Frontal cortex (tissue), 4 donors: Measurements from ENCODE around the gene FTH1. TPM values are rescaled to one million over a fixed set of nuclear protein-coding genes. Genes with fewer than 3 reads are reported as not detected.

Experiments used
- DNase-seq, 2 donors: peaks; one replicate each; pipeline ENCODE4 v3.0.0; 2012; ENCODE audit warnings: low spot score in 2 of 2
- FAIRE-seq: peaks from 2 replicates; lab custom pipeline; 2012; peaks lifted over from hg19 to GRCh38; lab: Jason Lieb, UNC
- small RNA-seq: library from RNA; depleted of rRNA; stranded (forward); fragments of <200 nt; gene quantifications from one replicate; pipeline ENCODE3, GENCODE V24; 2014
- total RNA-seq: library from RNA; depleted of rRNA; stranded (reverse); fragments of >200 nt; gene quantifications from one replicate; pipeline ENCODE4 v1.2.3, GENCODE V29; 2014
- donor health status: control.
- donor health status: control.
- donor health status: control.

The FTH1 gene
- total RNA-seq, 1 donor from 2014 or later = 254 TPM

DNA sequence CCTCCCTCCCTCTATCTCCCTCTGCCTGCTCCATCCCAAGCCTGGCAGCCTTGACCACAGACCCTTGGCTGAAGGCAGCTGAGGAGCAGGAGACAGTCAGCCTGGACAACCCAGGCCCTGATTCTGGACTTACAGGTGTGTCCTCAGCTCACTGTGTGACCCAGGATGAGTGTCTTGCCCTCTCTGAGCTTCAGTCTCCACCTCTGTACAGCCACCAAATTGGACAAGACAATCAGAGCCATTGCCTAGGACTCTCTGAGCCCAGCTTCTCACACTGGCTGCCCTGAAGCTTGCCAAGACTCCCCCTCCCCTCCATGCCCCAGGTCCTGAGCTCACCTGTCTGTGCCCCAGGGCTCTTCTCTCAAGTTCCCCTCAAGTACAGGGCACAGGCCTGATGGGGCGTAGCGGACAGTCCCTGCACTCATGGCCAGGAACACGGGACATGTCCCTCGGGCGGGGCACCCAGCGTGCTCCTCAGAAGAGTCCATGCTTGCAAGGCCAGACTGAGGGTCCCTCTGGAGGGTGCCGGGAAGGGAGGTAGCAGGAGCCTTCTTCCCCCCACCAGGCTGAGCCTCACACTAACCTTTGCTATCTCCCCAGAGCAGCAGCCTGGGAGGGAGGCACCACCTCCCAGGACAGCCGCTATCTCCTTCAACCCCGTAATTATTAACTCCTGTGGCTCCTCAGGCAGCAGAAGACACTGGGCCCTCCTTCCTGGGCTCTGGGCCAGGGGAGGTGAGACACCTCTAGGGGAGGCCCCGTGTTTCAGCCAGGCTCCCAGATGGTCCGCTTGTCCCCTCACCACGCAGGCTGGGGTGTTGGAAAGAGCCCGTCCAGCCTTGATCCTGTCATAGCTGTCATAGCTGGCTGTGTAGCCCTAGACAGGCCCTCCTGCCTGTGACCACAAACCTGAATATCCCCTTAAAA is 47.5 kb downstream of the FTH1 start:
- FAIRE-seq = no peak

DNA sequence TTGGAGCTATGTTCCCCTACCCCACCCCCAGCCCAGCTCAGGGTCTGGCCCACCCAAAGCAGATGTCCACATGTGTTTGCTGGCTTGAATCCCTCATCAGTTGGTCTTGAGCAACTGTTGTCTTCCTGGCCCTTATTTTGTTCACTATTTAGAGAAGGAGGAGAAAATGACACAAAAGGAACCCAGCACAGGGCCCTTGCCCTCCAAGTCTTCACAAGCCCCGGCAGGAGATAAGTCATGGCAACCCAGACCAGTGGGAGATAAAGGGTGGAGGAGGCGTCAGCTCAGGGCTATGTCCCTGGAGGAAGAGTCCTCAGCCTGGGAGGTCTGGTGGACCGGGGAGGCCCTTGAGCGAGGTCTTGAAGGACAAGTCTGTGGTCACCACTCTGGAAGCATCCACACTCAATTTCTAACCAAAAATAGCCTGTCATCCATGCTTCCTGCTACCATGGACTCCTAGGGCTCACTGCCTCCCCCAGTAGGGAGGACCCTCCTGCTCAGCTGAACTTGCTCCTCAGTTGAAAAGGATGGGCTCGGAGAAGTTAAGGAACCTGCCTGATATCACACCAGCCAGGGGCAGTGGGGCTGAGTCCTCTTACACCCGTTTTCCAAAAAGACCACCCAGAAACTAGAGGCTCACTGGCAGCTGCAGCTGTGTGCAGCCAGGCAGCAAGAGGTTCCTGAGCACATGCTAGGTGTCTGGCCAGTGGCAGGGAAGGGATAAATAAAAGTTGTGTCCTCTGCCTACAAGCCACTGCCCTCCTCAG is 48.3 kb downstream of the FTH1 start:
- DNase-seq = peak; percentile 6 to 17
- no peak for FAIRE-seq

More for the DNA sequence above, 47.5 kb downstream of the FTH1 start:
- DNase-seq = no peak

DNA sequence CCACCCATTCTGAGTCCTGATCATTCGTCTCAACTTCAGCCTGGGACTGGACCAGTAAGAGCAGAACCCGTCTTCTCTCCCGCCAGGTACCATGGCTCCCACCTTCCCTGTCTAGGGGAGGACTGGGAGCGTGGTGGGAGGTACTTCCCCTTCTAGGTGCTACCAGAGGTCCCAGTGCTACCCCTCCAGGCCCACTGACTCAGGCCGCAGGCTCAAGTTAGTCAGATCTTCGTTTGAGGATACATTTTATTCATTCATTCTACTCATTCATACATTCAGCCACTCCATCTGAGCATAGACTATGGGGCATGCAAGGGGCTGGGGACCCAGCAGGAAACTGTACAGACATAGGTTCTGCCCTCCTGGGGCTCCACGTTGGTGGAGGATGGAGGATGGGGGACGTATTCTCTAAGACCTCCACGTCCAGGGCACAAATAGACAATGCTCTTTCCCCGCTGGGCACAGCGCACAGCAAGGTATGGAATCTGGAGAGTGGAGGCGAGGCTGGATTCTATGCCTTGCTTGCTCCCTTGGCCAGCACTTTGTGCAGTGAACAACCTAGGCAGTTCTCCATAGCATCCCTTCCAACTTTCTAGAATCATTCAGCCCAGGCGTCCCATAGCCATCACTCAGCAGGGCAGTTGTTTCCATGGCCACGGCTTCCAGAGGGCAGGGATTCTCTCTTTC is 49.0 kb downstream of the FTH1 start:
- peak in 1 of 2 donors; percentile 28 for DNase-seq
- FAIRE-seq = no peak

DNA sequence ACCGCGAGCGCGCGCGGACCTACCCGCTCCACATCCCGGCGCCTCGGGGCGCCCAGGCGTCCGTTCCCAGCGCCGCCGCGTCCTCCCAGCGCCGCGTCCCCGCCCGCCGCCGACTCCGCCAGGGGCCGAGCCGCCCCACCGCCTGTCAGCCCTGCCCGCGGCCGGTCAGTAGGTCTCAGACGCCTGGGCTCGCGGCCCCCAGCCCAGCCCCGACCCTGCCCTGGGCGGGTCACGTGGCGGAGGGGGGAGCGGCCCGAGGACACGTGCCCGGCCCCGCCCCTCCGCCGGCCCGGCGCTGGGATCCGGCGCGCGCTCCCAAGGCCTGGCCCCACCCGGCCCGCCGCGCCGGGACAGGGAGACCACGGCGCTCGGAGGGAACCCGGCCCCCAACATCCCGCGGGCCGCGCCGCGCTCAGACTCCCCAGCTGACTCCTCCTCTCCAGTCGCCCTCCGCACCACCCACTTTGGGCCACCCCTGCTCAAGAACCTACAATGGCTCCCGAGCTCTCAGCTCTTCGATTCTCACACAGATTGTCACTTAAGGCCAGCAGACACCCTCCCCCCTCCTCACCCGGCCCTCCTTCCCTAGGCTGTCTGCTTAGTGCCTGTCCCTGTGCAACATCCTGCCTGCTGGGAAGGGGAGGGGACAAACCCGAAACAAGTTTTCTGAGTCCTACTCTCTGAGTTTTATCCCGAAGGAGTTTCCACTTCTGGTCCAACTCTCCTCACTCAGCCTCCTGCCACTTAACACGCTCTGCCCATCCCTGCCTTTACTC is 49.9 kb downstream of the FTH1 start, which contains the start of gene RAB3IL1:
TSS of gene RAB3IL1 (minus strand) at position 233 of the 776 bp plus-strand sequence. CDS start at position 34, 199 bp downstream.
- DNase-seq (peak; percentile 96), FAIRE-seq (no peak)

DNA sequence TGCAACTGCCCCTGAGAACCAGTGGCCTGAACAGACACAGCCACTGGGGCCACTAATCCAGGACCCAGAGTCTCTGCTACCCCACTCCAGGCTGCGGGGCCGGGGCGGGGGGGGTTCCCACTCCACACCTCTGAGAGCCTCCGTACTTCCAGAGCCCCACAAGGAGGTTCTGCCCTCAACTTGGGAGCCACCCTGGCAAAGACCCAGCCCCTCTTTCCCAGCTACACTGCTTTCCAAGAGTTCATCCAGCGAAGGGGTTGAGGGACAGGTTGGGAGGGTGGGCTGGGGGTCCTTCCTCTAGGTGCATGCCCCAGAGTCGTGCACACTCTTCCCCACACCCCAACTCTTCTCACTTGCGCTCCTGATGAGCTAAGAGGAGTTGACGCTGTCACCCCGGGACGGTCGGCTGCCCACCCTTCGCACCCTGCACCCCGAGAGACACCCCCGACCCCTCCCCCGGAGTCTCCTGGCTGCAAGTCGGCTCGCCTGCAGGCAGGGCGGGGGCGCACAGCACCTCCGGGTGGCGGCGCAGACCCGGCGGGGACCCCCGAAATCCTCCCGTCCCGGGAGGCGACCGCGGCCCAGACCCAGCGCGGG is 50.6 kb downstream of the FTH1 start:
- FAIRE-seq = no peak
- DNase-seq = peak; percentile 28 to 50

DNA sequence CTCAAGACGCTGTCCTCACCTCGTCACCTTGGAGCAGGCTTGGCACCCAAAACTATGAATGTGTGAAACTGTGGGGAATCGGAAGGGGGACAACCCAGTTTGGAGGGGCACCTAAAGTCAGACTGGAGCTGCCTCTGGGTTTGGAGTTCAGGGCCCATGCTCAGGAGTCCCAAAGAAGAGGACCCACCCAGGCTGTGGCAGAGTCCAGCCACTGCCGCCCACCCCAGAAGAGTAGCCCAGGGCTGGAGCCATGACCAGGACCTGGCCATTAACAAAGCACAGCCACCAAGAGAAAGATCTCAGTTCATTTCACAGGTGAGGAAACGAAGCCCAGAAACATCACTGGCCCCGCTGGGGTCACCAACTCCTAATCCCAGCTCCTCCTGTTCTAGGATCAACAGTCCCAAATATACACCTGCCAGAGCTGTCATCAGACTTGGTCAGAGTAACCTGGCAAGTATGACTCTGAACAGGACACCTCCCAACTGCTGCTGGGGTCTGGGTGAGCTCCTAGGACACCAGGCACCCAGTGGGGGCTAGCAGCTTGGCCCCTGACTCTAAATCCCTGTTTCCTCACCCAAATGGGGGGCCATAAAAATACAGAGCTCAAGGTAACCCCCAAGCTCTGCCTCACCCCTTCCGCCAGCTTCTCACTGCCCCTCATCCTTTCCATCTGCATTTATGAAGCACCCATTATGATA is 52.8 kb downstream of the FTH1 start:
- FAIRE-seq (no peak), DNase-seq (peak; percentile 12 to 14)

Small RNA genes within 50 kb of the gene (small RNA-seq; reads per million reads assigned to genes)
- gene RNU6-1243P = not detected

Other genes with a start within 250 kb of the FTH1 start
- gene MYRF, start 215.0 kb downstream of the FTH1 start, total RNA-seq = 0.82 TPM
- 62.4 TPM for gene TMEM258, start 175.0 kb downstream of the FTH1 start, total RNA-seq
- 15.9 TPM for gene FEN1, start 174.7 kb downstream of the FTH1 start, total RNA-seq
- 81.9 TPM for gene FADS1, start 150.6 kb downstream of the FTH1 start, total RNA-seq
- 121 TPM for gene FADS2, start 139.3 kb downstream of the FTH1 start, total RNA-seq
- 35.5 TPM for gene FADS3, start 76.1 kb downstream of the FTH1 start, total RNA-seq
- gene RAB3IL1, start 50.1 kb downstream of the FTH1 start, total RNA-seq = 1.6 TPM
- gene BEST1, start 17.3 kb downstream of the FTH1 start, total RNA-seq = 1.6 TPM
- gene INCENP, start 156.4 kb upstream of the FTH1 start, total RNA-seq = 22.0 TPM
- gene SCGB1D1, start 222.6 kb upstream of the FTH1 start, total RNA-seq = not detected
- gene SCGB2A1, start 241.0 kb upstream of the FTH1 start, total RNA-seq = not detected